ENCODE measurements around the gene CLCN7. TPM values are rescaled to one million over a fixed set of nuclear protein-coding genes. Genes with fewer than 3 reads are reported as not detected.

The CLCN7 gene, protein sequence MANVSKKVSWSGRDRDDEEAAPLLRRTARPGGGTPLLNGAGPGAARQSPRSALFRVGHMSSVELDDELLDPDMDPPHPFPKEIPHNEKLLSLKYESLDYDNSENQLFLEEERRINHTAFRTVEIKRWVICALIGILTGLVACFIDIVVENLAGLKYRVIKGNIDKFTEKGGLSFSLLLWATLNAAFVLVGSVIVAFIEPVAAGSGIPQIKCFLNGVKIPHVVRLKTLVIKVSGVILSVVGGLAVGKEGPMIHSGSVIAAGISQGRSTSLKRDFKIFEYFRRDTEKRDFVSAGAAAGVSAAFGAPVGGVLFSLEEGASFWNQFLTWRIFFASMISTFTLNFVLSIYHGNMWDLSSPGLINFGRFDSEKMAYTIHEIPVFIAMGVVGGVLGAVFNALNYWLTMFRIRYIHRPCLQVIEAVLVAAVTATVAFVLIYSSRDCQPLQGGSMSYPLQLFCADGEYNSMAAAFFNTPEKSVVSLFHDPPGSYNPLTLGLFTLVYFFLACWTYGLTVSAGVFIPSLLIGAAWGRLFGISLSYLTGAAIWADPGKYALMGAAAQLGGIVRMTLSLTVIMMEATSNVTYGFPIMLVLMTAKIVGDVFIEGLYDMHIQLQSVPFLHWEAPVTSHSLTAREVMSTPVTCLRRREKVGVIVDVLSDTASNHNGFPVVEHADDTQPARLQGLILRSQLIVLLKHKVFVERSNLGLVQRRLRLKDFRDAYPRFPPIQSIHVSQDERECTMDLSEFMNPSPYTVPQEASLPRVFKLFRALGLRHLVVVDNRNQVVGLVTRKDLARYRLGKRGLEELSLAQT
- 11.5 and 33.4 TPM in 2 replicates for total RNA-seq (ENCODE audit: low replicate concordance)

DNA sequence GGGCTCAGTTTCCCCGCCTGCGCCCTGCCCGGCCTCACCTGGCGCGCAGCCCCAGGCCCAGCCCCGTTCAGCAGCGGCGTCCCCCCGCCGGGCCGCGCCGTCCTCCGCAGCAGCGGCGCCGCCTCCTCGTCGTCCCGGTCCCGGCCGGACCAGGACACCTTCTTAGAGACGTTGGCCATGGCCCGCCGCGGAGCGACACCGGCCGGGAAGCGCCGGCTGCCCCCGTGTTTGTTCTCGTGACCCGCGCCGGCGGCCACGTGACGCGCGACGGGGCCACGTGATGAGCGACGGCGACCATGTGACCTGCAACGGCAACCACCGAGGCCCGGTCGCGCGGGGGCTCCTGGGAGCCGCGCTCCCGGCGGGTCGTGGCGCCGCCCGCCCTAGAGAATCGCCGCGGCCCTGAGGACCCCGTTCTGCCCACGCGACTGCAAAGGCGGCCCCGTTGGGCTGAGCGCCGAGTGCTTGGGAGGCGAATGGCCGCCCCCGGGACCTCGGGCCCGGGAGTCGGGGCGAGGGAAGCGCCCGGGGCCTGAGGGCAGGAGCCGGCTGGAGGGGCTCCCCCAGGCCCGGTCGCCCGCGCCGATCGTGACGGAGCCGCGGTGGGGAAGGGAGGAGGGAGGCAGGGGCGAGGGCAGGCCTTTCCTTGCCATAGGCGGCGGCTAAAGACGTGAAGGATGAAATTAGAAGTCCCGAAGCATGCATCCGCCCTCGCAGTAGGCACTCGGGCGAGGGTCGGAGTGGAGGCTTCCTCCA is at the start of gene CLCN7:
Gene CLCN7 (minus strand): TSS at position 233 of the 756 bp plus-strand sequence. CDS start 54 bp downstream, at position 179.
- DNase-seq (ENCODE audit: low spot score), result peak; percentile 90
- Histone ChIP-seq H3K4me1 (peaks cover 9% of the 10 kb centered on the region), H4K20me1 (ENCODE audit: low read depth) (no peaks in the 10 kb centered on the region), H3K4me3 (peak within 1 kb of the TSS; percentile 69), H3K9me3 (ENCODE audit: low read depth) (no peaks in the 10 kb centered on the region), H3K4me2 (peak within 1 kb of the TSS; percentile 98), H3K9ac (peak within 1 kb of the TSS; percentile 72), H3F3A (ENCODE audit: low read depth) (peaks cover 9% of the 10 kb centered on the region), H3K36me3 (no peaks in the 10 kb centered on the region), H3K27me3 (no peaks in the 10 kb centered on the region), H3K27ac (no peak within 1 kb of the TSS), H3K79me2 (ENCODE audit: low read depth) (peaks cover 45% of the 10 kb centered on the region), H2AFZ (replicated peaks) (peak within 1 kb of the TSS; percentile 82)
- peaks cover 2% of the 10 kb centered on the region for H3K9me3 Mint-ChIP-seq
- H3K4me3 Mint-ChIP-seq, result peak within 1 kb of the TSS; percentile 90
- peak; percentile 47 for TF ChIP-seq EZH2 (IDR thresholded peaks at IDR 0.05)
- TF ChIP-seq EZH2phosphoT487 (IDR thresholded peaks at IDR 0.05), result peak; percentile 27
- TF ChIP-seq, protein P1, sequence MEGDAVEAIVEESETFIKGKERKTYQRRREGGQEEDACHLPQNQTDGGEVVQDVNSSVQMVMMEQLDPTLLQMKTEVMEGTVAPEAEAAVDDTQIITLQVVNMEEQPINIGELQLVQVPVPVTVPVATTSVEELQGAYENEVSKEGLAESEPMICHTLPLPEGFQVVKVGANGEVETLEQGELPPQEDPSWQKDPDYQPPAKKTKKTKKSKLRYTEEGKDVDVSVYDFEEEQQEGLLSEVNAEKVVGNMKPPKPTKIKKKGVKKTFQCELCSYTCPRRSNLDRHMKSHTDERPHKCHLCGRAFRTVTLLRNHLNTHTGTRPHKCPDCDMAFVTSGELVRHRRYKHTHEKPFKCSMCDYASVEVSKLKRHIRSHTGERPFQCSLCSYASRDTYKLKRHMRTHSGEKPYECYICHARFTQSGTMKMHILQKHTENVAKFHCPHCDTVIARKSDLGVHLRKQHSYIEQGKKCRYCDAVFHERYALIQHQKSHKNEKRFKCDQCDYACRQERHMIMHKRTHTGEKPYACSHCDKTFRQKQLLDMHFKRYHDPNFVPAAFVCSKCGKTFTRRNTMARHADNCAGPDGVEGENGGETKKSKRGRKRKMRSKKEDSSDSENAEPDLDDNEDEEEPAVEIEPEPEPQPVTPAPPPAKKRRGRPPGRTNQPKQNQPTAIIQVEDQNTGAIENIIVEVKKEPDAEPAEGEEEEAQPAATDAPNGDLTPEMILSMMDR (IDR thresholded peaks at IDR 0.05), result no peak
- peaks cover 19% of the 10 kb centered on the region for H3K4me1 Mint-ChIP-seq
- no peaks in the 10 kb centered on the region for H3K36me3 Mint-ChIP-seq
- H3K27ac Mint-ChIP-seq, result peak within 1 kb of the TSS; percentile 53
- peaks cover 8% of the 10 kb centered on the region for H3K27me3 Mint-ChIP-seq (ENCODE audit: insufficient read depth, low read depth)

DNA sequence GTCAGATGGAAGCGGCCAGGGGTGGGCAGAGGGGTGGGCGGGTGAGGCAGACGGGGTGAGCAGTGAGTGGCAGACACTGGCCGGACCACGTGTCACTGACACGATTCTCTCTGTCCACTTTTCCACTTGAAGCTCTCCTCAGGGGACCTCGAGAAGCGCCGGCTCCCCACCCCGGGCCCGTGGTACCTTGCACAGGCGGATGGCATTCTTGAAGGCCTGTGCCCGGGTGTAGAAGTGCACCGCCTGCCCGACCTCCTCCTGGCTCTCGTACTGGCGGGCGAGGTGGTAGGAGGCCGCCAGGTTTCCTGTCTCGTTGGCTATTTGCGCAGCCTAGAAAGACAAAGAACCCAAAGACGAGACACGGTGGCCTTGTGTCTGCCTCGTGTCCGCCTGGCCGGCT is 49.5 kb upstream of the CLCN7 start:
- Histone ChIP-seq H3K27me3 (no peaks in the 10 kb centered on the region), H3K27ac (no peak overlapping the region), H3K79me2 (ENCODE audit: low read depth) (no peaks in the 10 kb centered on the region), H3F3A (ENCODE audit: low read depth) (no peaks in the 10 kb centered on the region), H3K4me1 (no peaks in the 10 kb centered on the region), H3K9ac (no peak overlapping the region), H3K9me3 (ENCODE audit: low read depth) (no peaks in the 10 kb centered on the region), H4K20me1 (ENCODE audit: low read depth) (no peaks in the 10 kb centered on the region), H3K36me3 (no peaks in the 10 kb centered on the region), H3K4me2 (no peak overlapping the region), H2AFZ (replicated peaks) (no peak overlapping the region), H3K4me3 (no peak overlapping the region)
- Mint-ChIP-seq H3K27ac (no peak overlapping the region), H3K36me3 (no peaks in the 10 kb centered on the region), H3K9me3 (no peaks in the 10 kb centered on the region), H3K27me3 (ENCODE audit: insufficient read depth, low read depth) (no peaks in the 10 kb centered on the region), H3K4me1 (peaks cover 3% of the 10 kb centered on the region), H3K4me3 (no peak overlapping the region)
- DNase-seq (ENCODE audit: low spot score), result no peak
- TF ChIP-seq, protein P1 (IDR thresholded peaks at IDR 0.05), result no peak
- no peak for TF ChIP-seq EZH2phosphoT487 (IDR thresholded peaks at IDR 0.05)
- no peak for TF ChIP-seq EZH2 (IDR thresholded peaks at IDR 0.05)

DNA sequence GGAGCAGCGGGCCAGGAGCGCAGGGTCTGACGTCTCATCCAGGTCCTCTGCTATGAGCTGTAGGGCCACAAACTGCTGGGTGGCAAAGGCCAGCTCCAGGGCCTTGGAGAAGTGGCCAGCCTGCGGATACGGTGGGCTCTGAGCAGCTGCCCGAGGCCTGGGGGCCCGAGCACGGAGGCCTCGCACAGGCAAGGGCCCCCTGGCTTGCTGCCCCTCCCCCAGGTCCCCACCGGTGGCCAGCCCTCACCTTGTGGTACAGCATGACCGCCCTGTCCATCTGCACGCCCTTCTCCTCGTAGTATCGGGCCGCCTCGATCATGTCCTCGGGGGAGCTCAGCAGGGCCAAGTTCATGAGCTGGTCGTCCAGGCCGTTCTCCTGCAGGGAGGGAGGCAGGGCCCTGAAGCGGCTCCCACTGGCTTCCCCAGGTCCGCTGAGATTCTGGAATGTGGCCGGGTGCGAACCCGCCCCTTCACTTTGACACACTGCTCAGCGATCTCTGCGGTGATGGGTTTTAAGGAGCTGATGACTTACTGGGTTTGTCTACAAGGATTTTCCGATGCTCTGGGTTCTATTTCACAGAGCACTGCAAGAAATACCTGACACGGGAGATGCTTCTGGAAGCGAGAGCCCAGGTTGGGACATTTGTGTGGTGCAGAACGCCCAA is 48.9 kb upstream of the CLCN7 start:
- Histone ChIP-seq H2AFZ (replicated peaks) (no peak overlapping the region), H3K4me3 (no peak overlapping the region)

More for the DNA sequence above, 48.9 kb upstream of the CLCN7 start:
- no peak overlapping the region for H3K27ac ChIP-seq
- H3K27me3 ChIP-seq, result no peaks in the 10 kb centered on the region
- no peak overlapping the region for H3K9ac ChIP-seq
- H3K9me3 Mint-ChIP-seq, result no peaks in the 10 kb centered on the region
- no peaks in the 10 kb centered on the region for H3K4me1 ChIP-seq
- peaks cover 3% of the 10 kb centered on the region for H3K27me3 Mint-ChIP-seq (ENCODE audit: insufficient read depth, low read depth)
- no peak overlapping the region for H3K27ac Mint-ChIP-seq
- H3K79me2 ChIP-seq (ENCODE audit: low read depth), result no peaks in the 10 kb centered on the region
- TF ChIP-seq, protein P1 (IDR thresholded peaks at IDR 0.05), result no peak
- H3K36me3 Mint-ChIP-seq, result no peaks in the 10 kb centered on the region
- peaks cover 3% of the 10 kb centered on the region for H3K4me1 Mint-ChIP-seq
- no peaks in the 10 kb centered on the region for H3K36me3 ChIP-seq
- no peak overlapping the region for H3K4me3 Mint-ChIP-seq
- no peak for DNase-seq (ENCODE audit: low spot score)
- no peaks in the 10 kb centered on the region for H3K9me3 ChIP-seq (ENCODE audit: low read depth)
- no peaks in the 10 kb centered on the region for H4K20me1 ChIP-seq (ENCODE audit: low read depth)
- no peak overlapping the region for H3K4me2 ChIP-seq
- no peaks in the 10 kb centered on the region for H3F3A ChIP-seq (ENCODE audit: low read depth)

Data from neural progenitor cell (in vitro differentiated cells).